ENCODE data around the gene DCDC2C. TPM values are rescaled to one million over a fixed set of nuclear protein-coding genes. Genes with fewer than 3 reads are reported as not detected.

The DCDC2C gene
- polyA plus RNA-seq, 4 donors, result 0.27 to 0.64 (median 0.46) TPM; not detected in 1

DNA sequence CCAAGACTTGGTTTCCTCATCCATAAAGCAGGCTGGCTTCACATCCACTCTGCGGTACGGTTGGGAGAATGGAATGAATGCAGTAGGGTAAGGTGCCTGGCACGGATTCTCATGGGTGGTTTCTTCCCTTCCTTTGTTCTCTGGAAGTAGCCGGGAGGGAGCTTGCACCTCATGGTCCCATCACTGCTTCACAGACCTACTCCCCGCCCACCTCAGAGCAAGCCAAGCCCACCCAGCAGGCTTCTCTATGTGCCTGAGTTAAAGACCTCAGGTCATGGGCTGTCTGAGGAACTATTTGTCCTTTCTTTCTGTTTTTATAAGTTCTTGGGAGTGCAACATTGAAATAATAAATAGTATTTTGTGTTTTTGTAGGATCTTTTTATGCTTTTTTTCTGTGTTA is 3.5 kb downstream of the DCDC2C start:
- DNase-seq (ENCODE audit: low read depth in 4 of 4, low spot score in 3 of 4), result no peak

DNA sequence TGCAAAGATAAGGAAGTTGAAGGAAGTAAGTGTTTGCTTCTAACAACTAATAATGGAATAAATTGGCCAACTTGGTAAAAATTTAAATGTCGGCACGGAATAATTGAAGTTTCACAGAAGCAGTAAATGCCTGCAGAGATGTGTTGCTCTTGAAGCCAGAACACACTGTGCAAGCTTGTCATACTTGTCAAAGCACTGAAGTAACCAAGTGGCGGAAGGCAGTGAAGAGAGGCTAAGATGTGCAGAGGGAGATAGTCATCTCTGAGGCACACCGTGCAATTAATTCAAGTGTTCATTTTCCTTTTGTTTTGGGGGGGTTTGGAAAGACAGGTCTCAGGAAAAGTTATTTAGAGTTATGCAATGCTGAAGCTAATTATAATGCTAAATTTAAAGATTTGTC is 5.2 kb downstream of the DCDC2C start:
- DNase-seq (ENCODE audit: low read depth in 4 of 4, low spot score in 3 of 4), result no peak

DNA sequence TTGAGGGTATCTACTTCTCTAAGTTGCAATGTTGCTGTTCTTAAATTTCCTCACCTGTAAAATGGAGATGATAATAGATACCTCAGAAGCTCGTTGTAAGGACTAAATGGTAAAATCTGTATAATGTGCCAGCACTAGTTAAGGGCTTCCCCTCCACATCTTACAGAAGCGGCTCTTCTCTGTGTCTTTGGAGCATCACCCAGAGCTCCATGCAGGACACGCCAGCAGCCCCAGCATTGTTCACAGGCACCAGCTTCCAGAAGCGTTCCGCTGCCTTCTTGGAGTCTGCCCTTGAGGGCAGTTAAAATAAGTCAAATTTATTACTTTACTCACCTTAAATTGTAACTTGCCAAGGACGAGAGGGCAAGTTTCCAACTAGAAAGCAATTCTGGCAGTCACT is 5.8 kb downstream of the DCDC2C start:
- DNase-seq (ENCODE audit: low read depth in 4 of 4, low spot score in 3 of 4), result no peak

DNA sequence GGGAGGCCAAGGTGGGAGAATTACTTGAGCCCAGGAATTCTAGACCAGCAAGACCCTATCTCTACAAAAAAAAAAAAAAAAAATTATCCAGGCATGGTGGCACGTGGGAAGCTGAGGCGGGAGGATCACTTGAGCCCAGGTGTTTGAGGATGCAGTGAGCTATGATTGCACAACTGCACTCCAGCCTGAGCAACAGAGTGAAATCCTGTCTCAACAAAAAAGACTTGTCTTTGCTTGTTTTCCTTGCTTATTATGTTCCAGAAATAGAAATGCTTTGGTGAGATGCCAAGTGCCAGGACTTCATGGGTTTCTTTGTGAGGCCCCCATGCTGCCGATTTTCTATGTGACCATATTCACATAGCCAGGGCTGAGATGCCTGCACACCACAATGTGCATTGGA is 9.0 kb downstream of the DCDC2C start:
- DNase-seq (ENCODE audit: low read depth in 4 of 4, low spot score in 3 of 4), result no peak

DNA sequence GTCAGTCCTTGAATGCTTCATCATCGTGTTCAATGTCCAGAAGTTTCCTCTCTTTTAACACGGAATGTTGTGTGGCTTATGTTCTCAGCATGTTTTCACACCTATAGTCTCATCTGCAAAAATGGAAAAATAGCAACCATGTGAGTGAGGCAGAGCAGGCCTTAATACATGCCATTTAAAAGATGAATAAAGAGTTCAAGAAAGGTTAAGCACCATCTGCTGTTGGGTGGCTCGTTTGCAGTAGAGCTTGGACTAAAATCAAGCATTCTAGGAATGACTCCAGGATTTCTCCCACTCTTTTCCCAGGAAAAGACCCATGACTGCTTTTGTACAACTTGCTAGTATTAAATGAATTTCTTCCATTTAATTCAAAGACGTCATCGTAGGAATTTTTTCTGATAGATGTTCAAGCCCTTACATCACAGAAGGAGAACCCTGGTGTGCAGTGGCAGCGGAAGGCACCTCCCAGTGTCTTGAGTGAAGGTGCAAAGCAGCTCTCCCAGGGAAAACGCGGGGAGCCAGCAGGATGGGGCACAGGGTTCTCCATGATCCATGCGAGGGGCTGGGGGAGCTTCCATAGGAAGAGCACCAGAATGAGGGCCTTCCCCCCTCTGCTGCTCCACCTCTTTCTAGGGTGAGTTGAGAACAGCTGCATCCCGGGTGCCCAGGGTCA is 9.6 kb downstream of the DCDC2C start:
- DNase-seq (ENCODE audit: low read depth in 4 of 4, low spot score in 3 of 4), result no peak

DNA sequence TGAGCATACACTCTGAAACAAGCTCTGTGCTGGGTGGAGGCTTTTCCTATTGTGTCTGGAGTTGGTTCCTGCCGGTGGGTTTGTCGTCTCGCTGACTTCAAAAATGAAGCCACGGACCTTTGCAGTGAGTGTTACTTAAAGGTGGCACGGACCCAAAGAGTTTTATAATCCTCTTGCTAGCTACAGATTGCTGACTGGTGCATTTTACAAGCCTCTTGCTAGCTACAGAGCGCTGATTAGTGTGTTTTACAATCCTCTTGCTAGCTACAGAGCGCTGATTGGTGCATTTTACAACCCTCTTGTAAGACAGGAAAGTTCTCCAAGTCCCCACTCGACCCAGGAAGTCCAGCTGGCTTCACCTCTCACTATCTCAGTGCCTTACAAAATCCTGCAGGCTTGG is 15.3 kb downstream of the DCDC2C start:
- no peak for DNase-seq (ENCODE audit: low read depth in 4 of 4, low spot score in 3 of 4)

DNA sequence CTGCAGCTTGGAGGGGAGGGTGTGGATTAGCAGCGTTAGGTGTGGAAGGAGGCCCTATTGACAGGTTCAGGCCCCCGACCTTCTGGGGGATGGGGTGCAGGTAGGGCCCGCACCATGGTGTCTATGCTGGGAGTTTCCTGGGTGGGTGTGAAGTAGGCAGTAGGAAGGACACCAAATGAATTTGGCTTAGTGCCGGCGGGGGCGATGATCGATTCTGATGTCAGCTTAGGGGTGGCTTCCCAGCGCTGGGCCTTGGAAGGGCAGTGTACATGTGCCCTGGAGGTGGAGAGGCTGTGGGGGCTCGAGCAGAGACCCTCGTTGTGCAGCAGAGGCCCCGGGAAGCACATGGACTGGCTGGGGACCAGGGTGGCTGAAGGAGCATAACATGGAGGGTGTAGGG is 21.6 kb downstream of the DCDC2C start:
- DNase-seq (ENCODE audit: low read depth in 4 of 4, low spot score in 3 of 4), result no peak

DNA sequence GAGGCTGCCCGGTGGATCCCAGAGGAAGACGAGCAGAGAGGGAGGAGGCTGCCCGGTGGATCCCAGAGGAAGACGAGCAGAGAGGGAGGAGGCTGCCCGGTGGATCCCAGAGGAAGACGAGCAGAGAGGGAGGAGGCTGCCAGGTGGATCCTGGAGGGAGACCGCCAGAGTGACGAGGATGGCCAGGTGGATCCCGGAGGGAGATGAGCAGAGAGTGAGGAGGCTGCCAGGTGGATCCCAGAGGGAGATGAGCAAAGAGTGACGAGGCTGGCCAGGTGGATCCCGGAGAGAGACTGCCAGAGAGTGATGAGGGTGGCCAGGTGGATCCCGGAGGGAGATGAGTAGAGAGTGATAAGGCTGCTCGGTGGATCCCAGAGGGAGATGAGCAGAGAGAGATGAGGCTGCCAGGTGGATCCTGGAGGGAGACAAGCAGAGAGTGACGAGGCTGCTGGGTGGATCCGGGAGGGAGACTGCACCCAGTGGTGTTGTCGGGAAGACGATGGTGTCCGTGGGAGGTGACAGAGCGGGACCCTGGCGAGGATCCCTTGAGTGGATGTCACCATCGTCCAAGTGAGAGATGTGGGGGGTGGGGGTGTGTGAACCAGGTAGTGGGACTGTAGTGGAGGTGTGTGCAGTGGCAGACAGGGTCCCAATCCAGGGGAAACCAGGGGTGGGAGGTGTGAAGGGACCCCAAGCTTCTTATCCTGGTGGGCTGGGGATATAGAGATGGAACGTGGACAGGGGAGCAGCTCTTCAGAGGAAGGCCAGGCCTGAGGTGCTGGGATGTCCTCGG is 22.3 kb downstream of the DCDC2C start:
- no peak for DNase-seq (ENCODE audit: low read depth in 4 of 4, low spot score in 3 of 4)

DNA sequence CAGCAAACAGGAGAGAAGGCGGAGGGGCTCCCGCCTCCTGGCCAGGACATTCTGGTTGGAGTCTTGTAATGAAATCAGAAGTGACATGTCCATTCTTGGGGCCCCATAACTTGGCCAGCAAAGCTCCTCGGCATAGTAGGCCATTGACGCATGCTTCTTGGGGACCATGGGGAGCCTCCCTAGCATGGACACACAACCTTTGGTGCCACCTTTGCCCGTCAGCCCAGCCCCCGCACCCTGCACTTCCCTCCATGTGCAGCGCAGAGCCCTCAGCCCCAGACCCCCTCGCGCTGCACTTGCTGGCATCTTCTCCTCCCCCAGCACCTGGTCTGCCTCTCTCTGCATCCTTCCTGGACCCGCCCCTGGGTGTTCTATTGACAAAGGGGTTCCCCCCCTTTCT is 23.1 kb downstream of the DCDC2C start:
- no peak for DNase-seq (ENCODE audit: low read depth in 4 of 4, low spot score in 3 of 4)

DNA sequence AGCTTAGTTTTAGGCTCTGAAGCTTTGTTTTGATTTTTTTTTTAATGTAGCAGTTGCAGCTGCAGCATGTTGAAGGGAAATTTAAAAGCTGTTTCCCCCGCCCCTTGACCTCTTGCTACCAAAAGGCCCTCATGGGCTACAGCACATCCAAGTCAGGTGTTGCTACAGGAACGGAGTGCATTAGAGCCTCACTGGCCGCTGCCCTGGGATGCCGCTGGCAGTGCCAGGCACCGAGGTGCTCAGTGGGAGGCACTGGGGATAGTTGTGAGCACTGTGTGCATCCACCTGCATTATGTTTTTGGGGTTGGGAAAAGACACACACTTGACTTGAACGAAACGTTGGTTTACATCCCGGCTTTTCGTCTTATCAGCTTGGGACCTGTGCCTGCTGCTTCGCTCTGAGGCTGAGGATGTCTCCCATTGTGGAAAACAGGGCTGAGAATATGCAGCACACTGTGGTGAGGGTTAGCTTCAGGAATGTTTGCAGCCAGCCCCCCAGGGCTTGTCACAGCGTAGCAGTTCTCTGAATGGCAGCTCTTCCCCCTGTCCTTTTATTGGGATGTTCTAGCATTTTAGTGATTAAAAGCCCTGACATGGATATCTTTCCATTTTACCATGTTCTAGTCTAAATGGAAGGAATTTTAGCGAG is 24.1 kb downstream of the DCDC2C start:
- no peak for DNase-seq (ENCODE audit: low read depth in 4 of 4, low spot score in 3 of 4)

DNA sequence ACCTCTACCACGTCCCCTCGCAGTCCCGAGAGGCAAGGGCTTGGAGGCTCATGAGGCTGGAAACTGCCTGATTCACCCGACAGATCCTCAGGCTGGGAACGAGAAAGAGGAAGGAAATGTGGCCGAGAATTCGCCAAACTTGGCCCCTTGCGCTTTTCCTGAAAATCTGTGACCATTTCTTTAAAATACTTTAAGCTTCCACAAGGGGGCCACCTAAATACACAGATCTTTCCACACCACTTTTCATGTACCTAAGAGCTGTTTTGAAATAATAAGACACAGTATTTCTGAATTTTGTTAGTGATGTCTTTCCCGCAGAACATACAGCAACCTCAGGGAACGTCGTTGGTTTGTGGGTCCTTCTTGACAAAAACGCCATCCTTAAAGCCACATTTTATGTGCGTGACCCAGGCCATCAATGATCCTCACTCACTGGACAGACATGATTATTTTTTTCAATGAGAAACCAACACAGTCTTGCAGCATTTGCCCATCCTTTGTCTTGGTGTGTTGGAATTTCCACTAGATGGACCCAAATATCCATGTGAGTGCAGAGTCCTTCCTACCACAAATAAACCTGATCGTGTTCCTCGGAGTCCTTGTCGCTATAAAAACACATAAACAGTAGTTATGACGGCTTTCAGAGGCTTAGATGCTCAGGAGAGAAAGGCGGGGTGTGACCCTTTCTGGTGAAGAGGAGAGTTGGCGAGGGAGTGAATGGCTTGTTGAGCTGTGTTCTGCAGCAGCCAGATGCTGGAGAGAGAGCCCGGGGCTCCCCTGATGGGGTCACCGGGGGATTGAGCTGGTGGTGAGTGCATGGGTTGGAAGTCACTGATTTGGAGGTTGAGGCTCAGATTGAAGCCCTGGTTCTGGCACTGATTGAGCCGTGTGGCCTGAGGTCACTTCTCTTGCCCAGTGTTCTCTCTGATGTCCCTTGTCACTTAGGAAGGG is 25.0 kb downstream of the DCDC2C start:
- peak; percentile 34 to 65 (median 46) for DNase-seq (ENCODE audit: low read depth in 4 of 4, low spot score in 3 of 4)

DNA sequence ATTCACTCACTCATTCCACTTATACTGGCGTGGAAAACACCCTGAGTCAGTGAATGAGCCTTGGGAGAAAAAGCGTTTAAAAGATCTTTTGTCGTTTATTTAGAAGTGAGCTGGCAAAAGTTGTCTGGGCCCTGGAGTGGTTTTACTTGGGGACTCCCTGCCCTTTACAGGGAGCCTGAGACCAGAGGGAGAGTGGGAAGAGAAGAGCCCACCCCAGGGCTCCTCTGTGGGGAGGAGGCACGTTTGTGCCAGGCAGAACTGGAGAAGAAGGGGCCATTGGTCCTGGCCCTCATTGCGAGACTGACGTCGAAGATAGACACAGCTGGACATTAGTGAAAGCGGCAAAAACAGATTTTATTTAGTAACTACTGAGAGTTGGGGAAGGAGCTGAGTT is 25.7 kb downstream of the DCDC2C start:
- DNase-seq (ENCODE audit: low read depth in 4 of 4, low spot score in 3 of 4), result no peak

DNA sequence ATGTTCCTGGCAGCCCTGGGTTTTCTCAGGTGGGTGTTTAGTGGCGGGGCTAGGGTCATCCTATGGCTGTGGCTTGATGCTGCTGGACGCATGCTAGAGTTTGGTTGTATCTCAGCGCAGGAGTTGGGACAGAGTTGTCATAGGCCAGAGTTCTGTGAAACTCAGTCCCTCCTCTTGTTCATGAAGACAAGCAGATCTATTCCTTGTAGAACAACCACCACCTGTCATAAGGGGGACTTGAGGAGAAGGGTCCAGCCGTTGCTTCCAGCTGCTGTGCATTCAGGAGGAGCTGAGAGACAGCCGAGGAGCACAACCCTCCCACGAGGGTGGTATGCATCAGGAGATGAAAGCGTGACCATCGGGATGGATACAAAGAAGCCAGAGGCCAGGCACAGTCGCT is 26.4 kb downstream of the DCDC2C start:
- no peak for DNase-seq (ENCODE audit: low read depth in 4 of 4, low spot score in 3 of 4)

DNA sequence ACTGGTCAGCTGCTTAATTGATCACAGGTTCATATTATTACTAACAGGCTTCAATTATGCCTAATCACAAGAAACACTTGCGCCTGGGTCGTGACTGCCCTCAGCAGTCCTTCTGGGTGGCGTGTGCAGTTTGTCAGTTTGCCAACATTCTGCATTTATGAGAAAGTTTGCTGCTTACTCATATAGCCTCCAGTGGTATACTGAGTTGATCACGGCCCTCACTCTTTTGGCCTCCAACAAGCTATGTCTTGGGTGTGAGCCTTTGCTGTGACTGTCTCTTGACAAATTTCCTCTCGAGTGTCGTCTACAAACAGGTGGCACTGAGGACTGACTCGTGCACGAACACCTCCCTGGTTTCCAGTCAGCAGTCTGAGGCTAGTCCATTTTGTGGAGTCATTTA is 27.3 kb downstream of the DCDC2C start:
- no peak for DNase-seq (ENCODE audit: low read depth in 4 of 4, low spot score in 3 of 4)

DNA sequence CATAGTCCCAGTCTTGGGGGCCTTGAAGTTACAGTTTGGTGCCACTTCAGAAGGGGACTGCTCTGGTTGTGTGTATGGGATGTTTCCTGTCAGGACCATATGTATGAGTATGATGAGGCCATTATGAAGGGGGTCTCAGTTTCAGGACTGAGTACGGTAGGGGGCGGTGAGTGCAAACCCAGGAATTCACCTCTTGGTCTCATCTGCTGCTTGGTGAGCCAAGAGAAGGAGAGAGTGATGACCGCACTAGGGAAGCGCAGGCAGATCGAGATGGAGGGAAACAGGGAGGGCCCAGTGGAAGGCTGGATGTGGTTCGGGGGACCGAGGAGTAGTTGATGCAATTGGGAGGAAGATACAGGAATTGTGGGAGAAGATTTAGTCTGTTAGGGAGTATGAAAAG is 28.5 kb downstream of the DCDC2C start:
- no peak for DNase-seq (ENCODE audit: low read depth in 4 of 4, low spot score in 3 of 4)

DNA sequence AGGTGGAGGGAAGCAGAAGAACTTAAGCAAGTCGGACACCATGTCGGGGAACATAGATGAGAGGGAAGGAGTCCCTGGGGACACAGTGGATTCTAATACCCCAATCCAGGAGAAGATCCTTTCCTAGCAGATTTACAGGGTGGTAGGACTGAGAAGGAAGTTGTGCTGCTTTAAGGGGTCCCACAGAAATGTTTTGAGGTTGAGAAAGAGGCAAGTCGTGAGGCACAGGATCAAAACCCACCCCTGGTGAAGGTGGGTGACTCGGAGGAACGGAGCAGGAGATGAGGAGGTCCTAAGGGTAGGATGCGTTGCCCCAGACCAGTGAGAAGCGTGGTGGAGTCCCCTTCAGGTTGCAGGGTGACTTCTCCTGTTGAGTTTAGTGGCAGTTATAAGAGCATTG is 32.7 kb downstream of the DCDC2C start:
- no peak for DNase-seq (ENCODE audit: low read depth in 4 of 4, low spot score in 3 of 4)

DNA sequence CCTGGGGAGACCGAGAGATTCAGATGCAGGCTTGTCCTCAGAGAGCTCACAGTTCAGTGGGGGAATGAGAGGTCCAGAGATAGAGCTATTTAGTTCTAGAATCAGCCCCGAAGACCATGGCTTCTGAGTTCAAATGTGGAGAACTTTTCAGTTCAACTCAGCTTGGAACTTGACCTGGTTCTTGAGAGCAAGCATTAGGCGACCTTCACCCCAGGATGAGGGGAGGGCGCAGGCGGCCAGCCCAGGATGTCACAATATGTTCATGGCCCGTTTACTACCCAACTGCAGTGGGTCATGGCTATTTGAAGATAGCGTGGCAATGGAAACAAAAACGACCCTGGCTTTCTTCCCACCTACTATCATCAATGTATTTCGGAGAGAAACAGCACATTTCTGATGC is 33.8 kb downstream of the DCDC2C start:
- DNase-seq (ENCODE audit: low read depth in 4 of 4, low spot score in 3 of 4), result no peak

DNA sequence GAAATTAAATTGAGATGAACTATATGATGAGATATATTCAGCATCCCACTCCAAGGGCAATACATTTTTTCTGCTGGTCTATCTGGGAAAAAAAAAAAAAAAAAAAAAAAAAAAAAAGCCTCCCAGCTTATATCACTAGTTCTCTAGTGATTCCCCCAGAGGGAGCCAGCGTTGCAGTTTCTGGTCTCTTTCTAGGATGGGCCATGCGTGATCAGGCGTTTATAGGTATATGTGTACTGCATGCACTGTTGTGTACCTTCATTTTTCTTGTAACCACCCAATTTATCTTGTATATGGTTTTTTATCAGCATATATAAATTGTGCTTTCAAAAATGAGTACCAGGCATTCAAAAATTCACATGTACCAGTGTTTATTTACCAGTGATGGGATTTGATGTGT is 35.1 kb downstream of the DCDC2C start:
- DNase-seq (ENCODE audit: low read depth in 4 of 4, low spot score in 3 of 4), result no peak

DNA sequence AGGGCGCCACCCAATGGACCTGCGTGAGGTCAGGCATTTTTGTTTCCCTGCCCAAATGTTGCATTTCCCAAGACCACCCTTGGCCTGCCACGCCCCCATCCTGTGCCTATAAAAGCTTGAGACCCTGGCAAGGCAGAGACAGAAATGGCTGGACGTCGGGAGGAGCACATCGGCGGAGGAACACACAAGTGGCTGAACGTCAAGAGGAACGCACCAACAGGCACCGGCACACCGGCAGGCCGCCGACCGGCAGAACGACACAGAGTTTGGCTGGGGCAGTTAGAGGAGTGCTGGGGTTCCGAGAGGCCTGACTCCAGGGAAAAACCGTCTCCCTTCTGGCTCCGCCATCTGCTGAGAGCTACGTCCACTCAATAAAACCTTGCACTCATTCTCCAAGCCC is 35.9 kb downstream of the DCDC2C start:
- no peak for DNase-seq (ENCODE audit: low read depth in 4 of 4, low spot score in 3 of 4)

DNA sequence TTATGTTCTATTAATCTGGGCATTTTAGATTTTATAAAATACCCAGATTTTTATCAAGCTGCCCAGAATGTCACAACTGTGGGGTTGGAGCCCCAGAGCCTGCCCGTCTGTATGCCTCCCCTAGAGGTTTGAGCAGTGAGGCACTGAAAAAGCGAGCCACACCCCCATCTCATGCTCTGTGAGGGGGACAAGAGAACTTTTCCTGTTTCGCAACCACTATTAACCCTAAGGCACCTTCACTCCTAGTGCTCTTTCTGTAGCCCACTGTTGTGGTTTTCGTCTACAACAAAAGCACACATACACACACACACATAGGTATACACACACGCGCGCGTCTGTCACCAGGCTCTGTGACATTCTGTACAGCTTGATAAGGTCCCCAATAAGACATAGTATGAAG is 38.0 kb downstream of the DCDC2C start:
- DNase-seq (ENCODE audit: low read depth in 4 of 4, low spot score in 3 of 4), result no peak

Measured in right renal pelvis (tissue), 4 donors.